Measurements from ENCODE around the gene CDK11B.
"Not testable (repeated sequence)": the region's sequence is repeated elsewhere in the genome, so short reads cannot be mapped to it uniquely, and the experiment has no call there.

GRCh38 chr1:1705623-1706022 is 46.8 kb upstream of the CDK11B start:
- TF ChIP-seq POLR2A, CTCF (IDR thresholded peaks at IDR 0.05): not testable (repeated sequence)
